H1 (cell line): ENCODE data around the gene SPATS2. TPM values are rescaled to one million over a fixed set of nuclear protein-coding genes. Genes with fewer than 3 reads are reported as not detected.

Source experiments
- CTCF ChIA-PET: fragments of 300-600 bp; sonication (Branson Sonifier 250); formaldehyde crosslinking; loops from one replicate; lab custom pipeline; 2021; ENCODE audit not compliant: partially characterized antibody; lab: Charles Lee
- POLR2A ChIA-PET: fragments of 300-600 bp; sonication (Branson Sonifier 250); formaldehyde crosslinking; loops from one replicate; lab custom pipeline; 2021; ENCODE audit warnings: inconsistent platforms; ENCODE audit not compliant: partially characterized antibody; lab: Charles Lee
- DNase-seq, 2 experiments: peaks; one replicate each; pipeline versions ENCODE4 v3.0.0 to v3.0.0-alpha.2; 2010 to 2022; ENCODE audit warnings: low spot score in 2 of 2, low read depth in 1 of 2, mixed read lengths in 1 of 2
- FAIRE-seq: peaks from 2 replicates; lab custom pipeline; 2011; peaks lifted over from hg19 to GRCh38; lab: Jason Lieb, UNC
- H2AFZ ChIP-seq: 2 replicates; pipeline ENCODE4 v1.8.1; 2012; ENCODE audit warnings: low read length, inconsistent platforms
- H2AK5ac ChIP-seq: 2 replicates; pipeline ENCODE4 v1.6.1; 2013; ENCODE audit warnings: low read depth, low read length
- H2BK120ac ChIP-seq: replicated peaks from 2 replicates; pipeline ENCODE3; 2013; ENCODE audit warnings: low read depth, low read length, inconsistent platforms
- H2BK12ac ChIP-seq: 2 replicates; pipeline ENCODE4 v1.6.1; 2013; ENCODE audit warnings: low read depth, low read length
- H2BK15ac ChIP-seq: 2 replicates; pipeline ENCODE4 v1.6.1; 2013; ENCODE audit warnings: low read length
- H2BK20ac ChIP-seq: 2 replicates; pipeline ENCODE4 v1.6.1; 2013; ENCODE audit warnings: low read length
- H2BK5ac ChIP-seq: 2 replicates; pipeline ENCODE4 v1.6.1; 2013; ENCODE audit warnings: low read depth, low read length
- H3K14ac ChIP-seq: 2 replicates; pipeline ENCODE4 v1.6.1; 2013; ENCODE audit warnings: inconsistent platforms; ENCODE audit not compliant: insufficient read length
- H3K18ac ChIP-seq: 2 replicates; pipeline ENCODE4 v1.6.1; 2013; ENCODE audit warnings: low read length; ENCODE audit errors: extremely low read depth
- H3K23ac ChIP-seq: 2 replicates; pipeline ENCODE4 v1.6.1; 2013; ENCODE audit warnings: inconsistent platforms; ENCODE audit not compliant: insufficient read length
- H3K23me2 ChIP-seq: 2 replicates; pipeline ENCODE4 v1.6.1; 2013; ENCODE audit warnings: low read depth, low read length
- H3K27ac ChIP-seq: 2 replicates; pipeline ENCODE4 v1.6.1; 2011; ENCODE audit warnings: low read depth, low read length, inconsistent platforms
- H3K27me3 ChIP-seq, 4 experiments: replicated peaks in 1 of 4; 1 replicate in 1 of 4; 2 replicates in 3 of 4; pipeline versions ENCODE4 v1.6.1 to v1.8.1; 2011 to 2013; ENCODE audit warnings: low read length in 3 of 4, mild to moderate bottlenecking in 3 of 4, inconsistent platforms in 2 of 4, mixed read lengths in 2 of 4, moderate library complexity in 1 of 4; ENCODE audit not compliant: control insufficient read depth in 3 of 4, insufficient read depth in 3 of 4; ENCODE audit errors: extremely low read depth in 1 of 4
- H3K36me3 ChIP-seq, 4 experiments: 2 replicates each; pipeline versions ENCODE4 v1.6.1 to v1.8.1; 2011 to 2013; ENCODE audit warnings: mild to moderate bottlenecking in 4 of 4, low read length in 3 of 4, moderate library complexity in 2 of 4, control low read depth in 1 of 4, inconsistent platforms in 1 of 4; ENCODE audit not compliant: insufficient read depth in 4 of 4, control insufficient read depth in 2 of 4
- H3K4ac ChIP-seq: replicated peaks from 2 replicates; pipeline ENCODE3; 2013; ENCODE audit warnings: low read length, low read depth, mixed read lengths, inconsistent platforms; ENCODE audit not compliant: insufficient read length
- H3K4me1 ChIP-seq, 4 experiments: replicated peaks in 1 of 4; 1 replicate in 1 of 4; 2 replicates in 3 of 4; pipeline versions ENCODE4 v1.6.1 to v1.8.1; 2011 to 2013; ENCODE audit warnings: low read length in 3 of 4, inconsistent platforms in 2 of 4, mixed read lengths in 1 of 4; ENCODE audit not compliant: insufficient read depth in 4 of 4, control insufficient read depth in 3 of 4
- H3K4me2 ChIP-seq, 2 experiments: 2 replicates each; pipeline versions ENCODE4 v1.6.1 to v1.8.1; 2011 to 2013; ENCODE audit warnings: low read depth in 2 of 2, low read length in 2 of 2, control low read depth in 1 of 2, inconsistent platforms in 1 of 2, mild to moderate bottlenecking in 1 of 2; ENCODE audit not compliant: insufficient read depth in 1 of 2
- H3K4me3 ChIP-seq, 4 experiments: fragments of 200-600, 300-600 bp in 1 of 4; sonication (generic), shearing (Covaris generic), sonication (Bioruptor Twin) in 1 of 4; 2 replicates each; pipeline versions ENCODE4 v1.5.1 to v1.8.1; 2011 to 2016; ENCODE audit warnings: low read length in 4 of 4, low read depth in 3 of 4, control low read depth in 2 of 4, inconsistent platforms in 2 of 4, mild to moderate bottlenecking in 2 of 4, mixed read lengths in 1 of 4, moderate library complexity in 1 of 4; ENCODE audit not compliant: insufficient read depth in 2 of 4; ENCODE audit errors: extremely low read depth in 1 of 4
- H3K56ac ChIP-seq: replicated peaks from 2 replicates; pipeline ENCODE3; 2013; ENCODE audit warnings: low read depth, mild to moderate bottlenecking, mixed read lengths, low read length, inconsistent platforms; ENCODE audit not compliant: insufficient read length
- H3K79me1 ChIP-seq: 2 replicates; pipeline ENCODE4 v1.6.1; 2013; ENCODE audit warnings: low read depth, low read length, control low read depth
- H3K79me2 ChIP-seq, 2 experiments: 2 replicates each; pipeline versions ENCODE4 v1.6.1 to v1.8.1; 2012 to 2013; ENCODE audit warnings: low read length in 2 of 2, mild to moderate bottlenecking in 2 of 2, inconsistent platforms in 1 of 2; ENCODE audit not compliant: insufficient read depth in 2 of 2, control insufficient read depth in 1 of 2
- H3K9ac ChIP-seq, 4 experiments: replicated peaks in 1 of 4; 1 replicate in 1 of 4; 2 replicates in 3 of 4; pipeline versions ENCODE4 v1.6.1 to v1.8.1; 2011 to 2013; ENCODE audit warnings: low read depth in 3 of 4, low read length in 3 of 4, control low read depth in 2 of 4, mild to moderate bottlenecking in 2 of 4, moderate library complexity in 2 of 4, inconsistent platforms in 1 of 4; ENCODE audit errors: extremely low read depth in 1 of 4
- H3K9me3 ChIP-seq, 2 experiments: 2 replicates each; pipeline versions ENCODE4 v1.6.1 to v1.8.1; 2012 to 2013; ENCODE audit warnings: mild to moderate bottlenecking in 2 of 2, moderate library complexity in 2 of 2, control low read depth in 1 of 2, inconsistent platforms in 1 of 2, low read depth in 1 of 2, low read length in 1 of 2, mixed read lengths in 1 of 2; ENCODE audit not compliant: insufficient read depth in 2 of 2
- H4K20me1 ChIP-seq, 2 experiments: replicated peaks in 1 of 2; 2 replicates each; pipeline versions ENCODE3 to v1.8.1; 2011 to 2013; ENCODE audit warnings: inconsistent platforms in 2 of 2, low read length in 2 of 2, mild to moderate bottlenecking in 1 of 2; ENCODE audit not compliant: insufficient read depth in 2 of 2, control insufficient read depth in 1 of 2
- H4K5ac ChIP-seq: 2 replicates; pipeline ENCODE4 v1.6.1; 2013; ENCODE audit warnings: low read length, low read depth, mixed read lengths, inconsistent platforms; ENCODE audit not compliant: insufficient read length
- H4K8ac ChIP-seq: 2 replicates; pipeline ENCODE4 v1.8.0; 2013; ENCODE audit warnings: mild to moderate bottlenecking, moderate library complexity, low read length, inconsistent platforms; ENCODE audit not compliant: insufficient read depth; ENCODE audit errors: extremely low read depth
- H4K91ac ChIP-seq: replicated peaks from 2 replicates; pipeline ENCODE3; 2013; ENCODE audit warnings: low read length, mixed read lengths, inconsistent platforms; ENCODE audit not compliant: insufficient read length
- SUZ12 ChIP-seq: fragments of 200-600 bp; sonication (generic); IDR thresholded peaks from 2 replicates; pipeline ENCODE4 v1.6.1; 2012; ENCODE audit warnings: mild to moderate bottlenecking, inconsistent platforms, low read length, moderate library complexity, mixed read lengths
- WGBS, 2 experiments: shearing (Covaris generic) in 1 of 2; methylation state at CpG; one replicate each; pipeline versions ENCODE4 v1.1.6 to v1.1.7; 2013 to 2015; ENCODE audit warnings: low lambda C conversion rate in 2 of 2, mixed read lengths in 2 of 2, inconsistent platforms in 1 of 2, low coverage in 1 of 2, missing lambda C conversion rate in 1 of 2; ENCODE audit not compliant: insufficient replicate concordance in 2 of 2, insufficient coverage in 1 of 2, insufficient read length in 1 of 2; ENCODE audit errors: extremely low coverage in 1 of 2, missing lambda C conversion rate in 1 of 2; 5-methylcytosine and 5-hydroxymethylcytosine counted together
- polyA plus RNA-seq, 7 experiments: library from polyadenylated mRNA; depleted of rRNA in 3 of 7; stranded (reverse) in 5 of 7; unstranded in 2 of 7; fragments of >200 nt in 5 of 7; fragments of 200-250 nt in 2 of 7; gene quantifications; 1 replicate in 5 of 7; 2 replicates in 1 of 7; 4 replicates in 1 of 7; pipeline versions ENCODE4 v1.2.1 to v1.2.3, GENCODE V29; 2011 to 2013; ENCODE audit warnings: missing spikeins in 2 of 7, mixed read lengths in 2 of 7
- total RNA-seq: library from RNA; stranded (reverse); fragmentation: NEBNext Ultra II Directional; extraction: Animal tissue kit (Norgen Biotek cat#: 25700); gene quantifications from 2 replicates; pipeline ENCODE4 v1.2.1, GENCODE V29; 2021

Gene SPATS2
- total and polyA plus RNA-seq, 2 of the 8 experiments (the other 6 are each of a cell fraction or from before 2014, with no cell fraction given) = 19.2 to 24.5 TPM

- no peak overlapping the region for H2BK5ac ChIP-seq
- POLR2A ChIA-PET = no interaction called here
- TF ChIP-seq SUZ12 = no peak
These were observed 54.9 kb downstream of the SPATS2 start for GRCh38 chr12:49422114-49422513.

More at GRCh38 chr12:49422114-49422513, 54.9 kb downstream of the SPATS2 start:
- Histone ChIP-seq H3K79me1 (no peaks in the 10 kb centered on the region), H4K20me1 (no peaks in the 10 kb centered on the region), H3K4me1 (peaks cover 0 to 4% (median 0%) of the 10 kb centered on the region in 4 experiments; a peak in 1 of 7 replicates), H3K23ac (no peak overlapping the region), H3K27ac (no peak overlapping the region), H3K14ac (no peak overlapping the region), H3K79me2 (peaks cover 0 to 3% of the 10 kb centered on the region in 2 experiments; a peak in 1 of 4 replicates), H4K91ac (no peak overlapping the region), H3K9me3 (no peaks in the 10 kb centered on the region), H4K8ac (no peak overlapping the region), H3K23me2 (no peaks in the 10 kb centered on the region), H2AFZ (no peak overlapping the region), H2BK120ac (no peak overlapping the region), H2BK15ac (no peak overlapping the region), H3K9ac (no peak overlapping the region), H3K4me3 (no peak overlapping the region), H3K27me3 (no peaks in the 10 kb centered on the region), H2AK5ac (no peak overlapping the region), H3K4ac (no peak overlapping the region), H2BK12ac (no peak overlapping the region), H3K36me3 (no peaks in the 10 kb centered on the region), H4K5ac (no peak overlapping the region), H3K56ac (no peak overlapping the region), H2BK20ac (no peak overlapping the region), H3K18ac (no peak overlapping the region), H3K4me2 (no peak overlapping the region)
- WGBS, 2 experiments = 100% methylated on average over 1 of the region's 1 CpG; no CpG with 5 or more reads in 1 of the 2 experiments
- FAIRE-seq (no peak), DNase-seq (no peak)
- CTCF ChIA-PET = no interaction called here
